Activated CD8-positive, alpha-beta memory T cell treated with anti-CD3 and anti-CD28 coated beads, Interleukin-2, amount 50 U/mL, for 24 hours (primary cell): ENCODE measurements around the gene EDN3.

Experiments
- DNase-seq: peaks from one replicate; pipeline ENCODE4 v3.0.0-alpha.2; 2020; ENCODE audit errors: extremely low read depth

The EDN3 gene

DNA sequence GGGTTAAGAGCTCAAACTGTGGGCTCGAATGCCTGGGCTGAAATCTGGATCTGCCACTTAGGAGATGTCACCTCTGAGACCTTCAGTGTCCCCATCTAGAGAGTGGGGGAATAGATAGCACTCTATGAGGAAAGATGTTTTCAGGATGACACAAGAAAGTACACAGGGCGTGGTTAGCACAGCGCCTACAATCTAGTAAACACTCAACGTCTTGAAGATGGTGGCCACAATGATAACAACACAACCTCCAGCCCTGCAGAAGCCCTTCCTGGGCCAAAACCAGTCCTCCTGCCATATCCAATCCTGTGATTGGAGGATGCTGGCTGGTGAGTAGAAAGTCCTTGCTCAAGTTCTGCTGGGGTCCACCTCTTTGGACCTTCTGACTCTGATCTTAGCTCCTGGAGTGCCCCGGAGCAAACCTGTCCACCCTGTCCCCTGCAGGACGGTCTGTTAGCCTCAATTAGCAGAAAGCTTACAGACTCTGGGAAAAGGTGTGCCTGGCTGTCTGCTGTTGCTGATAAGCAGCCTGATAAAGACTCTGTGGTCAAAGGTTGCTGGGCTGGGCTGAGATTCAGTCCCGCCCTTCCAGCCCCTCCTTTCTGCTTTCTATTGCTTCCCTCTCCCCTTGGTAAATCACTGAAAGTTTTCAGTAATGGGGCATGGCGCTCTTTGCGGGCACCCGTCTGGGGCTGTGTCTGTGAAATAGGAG is 8.2 kb downstream of the EDN3 start:
- no peak for DNase-seq

DNA sequence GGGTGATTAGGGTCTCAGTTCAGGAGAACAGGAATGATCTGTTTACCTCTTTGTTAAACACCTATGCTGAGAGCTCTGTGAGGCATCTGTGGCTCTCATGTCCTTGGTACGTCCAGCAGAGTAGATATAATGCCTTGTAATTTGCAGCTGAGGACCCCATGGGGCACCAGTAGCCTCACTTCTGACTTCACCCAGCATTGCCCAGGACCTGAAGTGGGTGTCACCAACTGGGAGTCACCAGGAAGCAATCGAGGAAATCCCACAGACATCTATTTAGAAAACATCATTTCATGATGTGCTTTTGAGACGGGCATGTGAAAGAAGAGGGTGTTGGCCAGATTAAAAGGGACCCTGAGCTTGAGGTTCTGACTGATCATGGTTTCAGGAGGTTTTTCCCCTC is 8.8 kb downstream of the EDN3 start:
- DNase-seq: no peak

- DNase-seq: no peak
These were observed 14.6 kb downstream of the EDN3 start for GRCh38 chr20:59314997-59315396.

- no peak for DNase-seq
These were observed 16.7 kb downstream of the EDN3 start for GRCh38 chr20:59316911-59317731.

DNA sequence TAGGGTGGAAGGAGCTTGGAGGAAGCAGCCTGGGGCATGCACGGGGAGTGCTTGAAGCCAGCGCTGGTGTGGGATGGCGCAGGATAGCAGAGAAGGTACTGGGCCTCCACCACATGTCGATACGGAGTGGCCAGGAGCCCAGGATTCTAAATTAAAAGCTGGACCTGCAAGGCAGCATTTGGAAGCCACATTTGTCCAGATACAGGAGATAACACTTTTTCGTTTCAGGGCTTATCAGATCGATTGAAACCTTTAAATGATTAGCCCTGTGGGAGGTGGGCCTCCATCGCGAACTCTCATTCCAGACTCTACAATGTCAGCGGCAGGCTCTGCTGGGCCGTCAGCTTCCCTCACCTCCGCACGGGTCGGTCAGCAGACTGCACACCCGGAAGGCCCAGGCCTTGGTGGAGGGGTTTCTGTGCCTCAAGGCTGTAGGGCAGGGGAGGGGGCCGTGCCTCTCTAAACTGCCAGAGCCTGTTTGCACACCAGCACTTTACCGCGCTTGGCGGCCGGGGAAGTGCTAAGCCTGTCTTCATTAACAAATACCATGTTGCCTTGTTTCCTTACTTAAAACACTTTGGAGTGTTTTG is 17.9 kb downstream of the EDN3 start:
- DNase-seq: no peak

DNA sequence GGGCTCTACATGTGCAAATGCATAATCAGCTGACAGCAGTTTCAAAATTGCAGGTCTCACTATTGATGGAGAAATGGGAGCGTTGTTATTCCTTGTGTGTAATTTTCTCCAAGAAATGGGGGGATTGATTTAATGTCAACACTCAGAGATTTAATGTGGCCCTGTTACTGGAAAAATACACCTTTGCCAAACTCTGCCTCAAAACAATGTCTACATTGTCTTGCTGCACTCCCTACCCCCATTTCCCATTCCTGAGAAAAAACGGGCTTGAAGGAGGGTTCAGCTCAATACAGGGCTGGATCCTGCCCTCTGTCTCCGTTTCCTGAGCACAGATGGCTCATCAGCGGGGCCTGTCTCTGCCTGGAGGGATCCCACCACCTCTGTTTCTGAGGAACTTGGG is 18.4 kb downstream of the EDN3 start:
- DNase-seq: no peak

DNA sequence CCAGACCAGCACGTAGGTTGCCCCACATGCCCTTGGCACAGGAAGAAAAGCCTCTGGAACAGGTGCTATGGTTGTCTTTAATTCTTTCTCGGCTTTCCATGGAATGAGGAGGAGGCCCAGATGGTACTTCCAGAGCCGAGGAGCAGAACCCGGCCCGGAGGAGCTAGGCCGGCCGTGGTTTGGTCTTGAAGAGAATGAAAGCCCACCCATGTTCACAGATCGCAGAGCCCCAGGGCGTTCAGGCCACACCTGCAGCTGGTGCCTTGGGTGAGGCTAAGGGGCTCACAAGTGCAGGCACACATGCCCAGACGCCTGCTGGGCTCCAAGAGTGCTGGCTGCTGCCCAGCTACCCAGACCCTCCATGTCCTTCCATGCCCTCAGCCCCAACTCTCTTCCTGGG is 20.0 kb downstream of the EDN3 start:
- DNase-seq: no peak

GRCh38 chr20:59320854-59321647 is 20.6 kb downstream of the EDN3 start:
- DNase-seq: no peak

GRCh38 chr20:59322081-59322480 is 21.7 kb downstream of the EDN3 start:
- DNase-seq: no peak

DNA sequence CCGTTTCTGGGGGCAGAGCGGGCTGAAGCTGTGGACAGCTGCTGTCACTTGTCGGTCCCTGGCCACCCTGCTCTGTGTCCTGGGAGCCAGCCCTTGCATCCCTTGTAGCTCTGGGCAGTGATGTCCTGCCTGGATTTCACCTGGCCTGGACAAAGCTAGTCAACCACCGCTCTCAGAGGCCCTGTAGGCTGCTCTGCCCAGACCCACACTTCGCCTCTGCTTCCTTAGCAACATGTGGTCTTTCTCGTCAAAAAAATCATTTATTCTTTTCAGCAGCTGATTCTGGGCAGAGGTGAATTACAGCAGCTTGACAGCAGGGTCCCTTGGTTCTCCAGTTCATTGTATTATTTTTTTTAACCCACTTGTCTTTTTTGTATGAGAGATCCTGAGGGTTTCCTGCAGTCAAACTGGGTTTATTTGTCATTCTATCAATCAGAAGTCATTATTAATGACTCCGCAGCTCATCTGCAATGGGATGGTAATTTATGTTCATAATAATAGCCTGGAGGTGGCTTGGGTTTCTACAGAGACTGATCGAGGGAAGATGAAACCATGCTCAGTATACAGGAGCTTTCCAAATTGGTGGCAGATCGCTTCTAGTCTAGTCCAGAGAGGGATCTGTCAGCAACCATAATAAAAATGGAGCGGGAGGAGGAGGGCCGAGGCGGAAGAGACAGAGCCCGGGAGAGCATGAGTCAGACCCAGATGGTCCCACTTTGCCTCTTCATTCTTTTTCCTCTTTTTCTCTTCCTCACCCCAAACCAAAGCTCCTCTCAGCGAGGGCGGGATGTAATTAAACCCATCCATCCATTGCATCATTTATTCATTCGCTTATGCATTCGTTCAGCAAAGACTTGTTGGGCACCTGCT is 22.4 kb downstream of the EDN3 start:
- no peak for DNase-seq

DNA sequence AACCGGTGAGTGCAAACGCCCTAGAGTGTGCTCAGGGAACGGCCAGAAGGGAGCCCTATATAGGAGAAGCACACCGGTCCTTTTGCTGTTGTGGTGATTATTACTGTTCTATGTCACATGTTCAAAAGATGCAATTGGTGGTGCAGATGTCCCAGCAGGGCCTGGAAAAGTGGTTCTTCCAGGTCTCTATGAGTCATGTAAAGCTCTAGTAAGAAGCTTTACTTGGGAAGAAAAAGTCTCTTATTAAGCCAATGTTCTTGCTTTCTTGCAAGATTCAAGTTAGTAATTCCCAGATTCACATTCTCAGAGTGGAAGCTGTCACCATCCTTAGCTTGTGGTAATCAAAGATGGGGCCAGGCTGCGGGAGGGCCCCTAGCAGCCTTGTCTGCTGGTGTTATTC is 23.3 kb downstream of the EDN3 start:
- no peak for DNase-seq

GRCh38 chr20:59324521-59325141 is 24.2 kb downstream of the EDN3 start:
- no peak for DNase-seq

DNA sequence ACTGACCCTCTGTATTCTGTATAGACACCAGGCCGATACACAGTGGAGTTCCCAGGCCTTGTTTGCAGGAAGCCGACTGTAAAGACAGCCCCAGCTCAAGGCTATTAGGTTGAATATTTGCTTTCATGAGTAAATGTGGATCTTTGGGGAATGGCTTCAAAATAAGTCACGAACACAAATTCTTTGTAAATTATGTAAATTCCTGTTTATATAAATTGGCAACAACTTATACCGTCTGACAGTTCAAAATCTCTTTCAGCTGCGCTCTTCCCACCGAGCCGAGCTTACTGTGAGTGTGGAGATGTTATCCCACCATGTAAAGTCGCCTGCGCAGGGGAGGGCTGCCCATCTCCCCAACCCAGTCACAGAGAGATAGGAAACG is 24.7 kb downstream of the EDN3 start:
- DNase-seq: no peak

- no peak for DNase-seq
These were observed 25.8 kb downstream of the EDN3 start for GRCh38 chr20:59326188-59326587.

DNA sequence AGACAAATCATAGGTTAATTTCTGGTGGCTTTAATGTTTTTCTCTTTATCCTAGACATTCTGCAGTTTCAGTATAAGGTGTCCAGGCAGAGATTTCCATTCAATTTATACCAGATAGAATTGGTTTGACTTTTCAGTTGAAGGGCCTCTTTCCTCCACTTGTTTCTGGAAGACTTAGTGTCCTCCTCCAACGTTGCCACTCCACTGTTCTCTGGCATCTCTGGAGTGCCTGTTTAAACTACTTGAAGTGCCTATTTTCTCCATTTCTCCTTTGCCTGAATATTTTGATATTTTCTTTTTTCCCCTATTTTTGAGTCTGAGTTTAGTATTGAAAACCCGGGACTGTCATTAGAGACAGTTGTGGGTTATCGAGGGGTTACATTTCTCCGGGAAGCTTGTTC is 27.7 kb downstream of the EDN3 start:
- DNase-seq: no peak

DNA sequence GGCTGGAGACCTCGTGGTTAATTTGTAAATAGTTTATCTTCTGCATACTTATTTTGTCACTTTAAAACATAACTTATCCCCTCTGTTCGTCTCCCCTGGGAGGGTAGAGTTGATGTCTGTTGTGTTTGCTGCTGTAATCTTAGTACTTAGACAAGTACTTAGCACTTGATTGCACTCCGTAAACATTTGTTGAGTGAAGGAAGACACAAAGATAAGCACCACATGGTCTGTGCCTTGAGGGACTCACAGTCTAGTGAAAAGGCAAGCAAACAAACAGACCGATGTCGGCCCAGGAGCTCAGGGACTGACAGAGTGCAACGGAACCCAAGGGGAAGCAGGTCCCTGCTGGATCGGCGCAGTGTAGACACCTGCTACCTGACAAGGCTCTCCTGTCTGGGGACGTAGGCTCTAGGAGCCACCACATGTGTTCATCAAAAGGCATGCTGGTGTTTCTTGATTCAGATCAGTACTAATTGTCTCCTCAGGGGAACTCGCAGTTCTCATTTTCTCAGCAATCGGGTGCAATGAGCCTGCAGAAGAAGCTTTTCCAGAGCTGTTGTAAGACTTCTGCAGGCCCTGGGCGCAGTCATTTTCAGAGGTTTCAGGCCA is 31.4 kb downstream of the EDN3 start:
- no peak for DNase-seq

- no peak for DNase-seq
These were observed 32.9 kb downstream of the EDN3 start for GRCh38 chr20:59333260-59333845.

DNA sequence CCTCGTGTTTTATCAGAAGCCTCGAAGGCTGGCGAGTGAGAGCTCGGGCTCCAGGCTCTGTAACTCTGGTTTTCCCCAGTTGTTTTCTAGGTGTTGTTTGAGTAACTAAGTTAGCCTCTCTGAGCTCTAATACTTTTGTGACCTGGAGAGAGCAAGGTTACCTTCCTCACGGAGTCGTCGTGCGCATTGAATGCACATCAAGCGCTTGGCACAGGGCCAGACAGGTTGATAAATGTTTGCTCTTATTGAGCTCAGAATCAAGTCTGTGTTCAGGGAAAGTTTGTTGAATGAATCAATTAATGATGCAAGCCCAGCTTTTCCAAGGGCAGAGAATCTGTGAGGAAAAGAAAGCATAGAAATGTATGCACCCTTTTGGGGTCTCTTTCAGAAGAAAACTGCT is 33.5 kb downstream of the EDN3 start:
- DNase-seq: no peak

DNA sequence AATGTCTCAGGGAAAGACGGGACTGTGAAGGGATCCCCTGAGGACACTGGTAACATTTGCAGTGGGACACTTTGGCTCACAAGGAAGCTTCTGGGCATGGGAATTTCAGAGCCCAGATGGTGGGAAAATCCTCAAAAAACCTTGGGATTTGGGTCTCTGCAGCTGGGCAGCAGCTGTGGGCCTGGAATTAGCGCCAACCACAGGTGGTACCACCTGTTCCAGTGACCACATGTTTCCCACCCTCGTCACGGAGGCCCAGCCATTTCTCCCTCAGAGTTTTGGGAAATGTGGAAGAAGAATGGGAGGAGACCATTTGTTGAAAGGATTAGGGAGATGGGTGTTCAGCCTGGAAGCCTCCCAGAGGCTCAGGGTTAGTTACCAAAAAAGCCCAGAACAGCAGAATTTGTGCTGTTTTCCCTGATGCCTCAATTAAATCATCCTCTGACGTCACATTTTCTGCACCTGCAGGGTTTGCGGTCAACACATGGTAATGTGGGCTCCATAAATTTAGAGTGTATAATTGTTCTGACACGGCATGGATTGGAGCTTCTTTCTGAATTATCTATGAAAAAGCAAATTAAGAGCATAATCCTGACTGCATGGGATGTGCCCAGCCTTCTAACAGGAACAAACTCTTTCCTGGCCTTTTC is 34.4 kb downstream of the EDN3 start:
- no peak for DNase-seq

- no peak for DNase-seq
These were observed 35.0 kb downstream of the EDN3 start for GRCh38 chr20:59335377-59335776.
